ENCODE data around the gene SERPINB8.
"Not testable (repeated sequence)": the region's sequence is repeated elsewhere in the genome, so short reads cannot be mapped to it uniquely, and the experiment has no call there.

The SERPINB8 gene

DNA sequence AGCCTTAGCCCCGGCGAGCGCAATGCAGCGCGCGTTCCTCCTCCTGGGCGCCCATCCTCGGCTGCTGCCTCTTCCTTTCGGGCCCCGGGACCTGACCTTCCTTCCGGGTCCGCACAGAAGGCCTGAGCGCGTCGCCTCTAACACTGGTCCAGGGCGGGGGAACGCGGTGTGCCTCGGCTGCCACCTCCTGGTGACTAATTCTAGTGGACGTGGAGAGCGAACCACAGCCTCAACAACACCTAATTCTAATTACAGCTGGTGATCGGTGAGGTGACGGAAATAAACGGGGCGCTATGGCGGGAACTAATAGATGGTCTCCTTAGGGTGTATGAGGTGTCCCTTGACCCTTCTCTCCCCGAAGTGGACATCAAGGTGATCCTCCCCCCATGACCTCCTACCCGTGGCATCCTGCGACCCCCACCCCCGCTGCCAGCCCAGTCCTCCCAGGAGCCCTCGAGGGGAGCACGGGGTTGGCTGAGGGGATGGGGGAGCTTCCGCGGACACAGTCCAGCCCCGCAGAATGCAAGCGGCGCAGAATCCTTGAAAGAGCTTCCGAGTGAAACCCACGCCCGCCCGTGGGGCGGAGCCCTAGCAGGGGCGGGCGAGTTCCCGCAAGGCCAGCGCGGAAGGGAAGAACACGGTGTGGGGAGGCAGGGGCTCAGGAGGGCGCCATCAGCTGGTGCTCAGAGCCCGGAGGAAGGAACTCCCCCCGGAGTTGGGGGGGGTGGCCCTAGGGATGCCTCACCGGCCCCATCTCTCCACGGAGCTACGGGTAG lies 33.5 kb upstream of the SERPINB8 start:
- H3K4me3 ChIP-seq (ENCODE audit: low read depth, low read length), result peak overlapping the region; percentile 61
- DNase-seq (ENCODE audit: low read depth), result peak; percentile 15
- peak; percentile 60 for TF ChIP-seq CTCF (IDR thresholded peaks at IDR 0.05; ENCODE audit: low read depth, low read length, missing control alignments)
- in situ Hi-C loops (cut with HindIII; ENCODE audit: low sequenced_read_pairs), result no loop called here

GRCh38 chr18:63936932-63937393 lies 32.9 kb upstream of the SERPINB8 start:
- no peak for DNase-seq (ENCODE audit: low read depth)
- no peak for TF ChIP-seq CTCF (IDR thresholded peaks at IDR 0.05; ENCODE audit: low read depth, low read length, missing control alignments)
- peak overlapping the region; percentile 61 for H3K4me3 ChIP-seq (ENCODE audit: low read depth, low read length)
- in situ Hi-C loops (cut with HindIII; ENCODE audit: low sequenced_read_pairs), result no loop called here

DNA sequence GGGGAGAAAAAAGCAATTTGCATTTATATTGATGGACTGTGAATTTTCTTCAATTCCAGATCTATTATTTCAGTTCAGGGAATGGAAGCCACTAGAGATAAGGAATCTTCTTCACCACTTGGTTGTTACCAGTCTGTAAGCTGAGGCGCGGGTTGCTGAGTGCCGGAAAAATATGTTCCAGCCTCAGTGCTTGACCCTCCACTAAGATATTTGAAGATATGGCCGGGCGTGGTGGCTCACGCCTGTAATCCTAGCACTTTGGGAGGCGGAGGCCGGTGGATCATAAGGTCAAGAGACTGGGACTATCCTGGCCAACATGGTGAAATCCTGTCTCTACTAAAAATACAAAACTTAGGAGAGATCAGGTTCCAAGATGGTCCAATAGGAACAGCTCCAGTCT lies 29.9 kb upstream of the SERPINB8 start:
- H3K4me3 ChIP-seq (ENCODE audit: low read depth, low read length), result no peak overlapping the region
- no peak for TF ChIP-seq CTCF (IDR thresholded peaks at IDR 0.05; ENCODE audit: low read depth, low read length, missing control alignments)
- in situ Hi-C loops (cut with HindIII; ENCODE audit: low sequenced_read_pairs), result no loop called here
- DNase-seq (ENCODE audit: low read depth), result no peak

GRCh38 chr18:63940543-63941050 lies 29.3 kb upstream of the SERPINB8 start:
- H3K4me3 ChIP-seq (ENCODE audit: low read depth, low read length); in situ Hi-C loops (cut with HindIII; ENCODE audit: low sequenced_read_pairs): not testable (repeated sequence)

GRCh38 chr18:63947051-63947790 lies 22.7 kb upstream of the SERPINB8 start:
- DNase-seq (ENCODE audit: low read depth), result no peak

More at GRCh38 chr18:63940543-63941050, 29.3 kb upstream of the SERPINB8 start:
- not testable (repeated sequence) for DNase-seq (ENCODE audit: low read depth)

GRCh38 chr18:63949068-63949737 lies 20.7 kb upstream of the SERPINB8 start, which contains the start of gene HMSD:
Gene HMSD (plus strand): TSS chr18:63949301. CDS start chr18:63953456, 4,155 bp downstream.
- peak within 1 kb of the TSS; percentile 45 for H3K4me3 ChIP-seq (ENCODE audit: low read depth, low read length)
- in situ Hi-C loops (cut with HindIII; ENCODE audit: low sequenced_read_pairs), result no loop called here
- peak; percentile 59 for TF ChIP-seq CTCF (IDR thresholded peaks at IDR 0.05; ENCODE audit: low read depth, low read length, missing control alignments)

More at GRCh38 chr18:63947051-63947790, 22.7 kb upstream of the SERPINB8 start:
- no peak overlapping the region for H3K4me3 ChIP-seq (ENCODE audit: low read depth, low read length)
- TF ChIP-seq CTCF (IDR thresholded peaks at IDR 0.05; ENCODE audit: low read depth, low read length, missing control alignments), result no peak
- in situ Hi-C loops (cut with HindIII; ENCODE audit: low sequenced_read_pairs), result no loop called here

More at GRCh38 chr18:63949068-63949737, 20.7 kb upstream of the SERPINB8 start, which contains the start of gene HMSD:
- DNase-seq (ENCODE audit: low read depth), result no peak
